NOMO-1 treated with DMSO at 0.1 percent for 48 hours (cell line): ENCODE measurements around the gene MED13L.
"Not testable (repeated sequence)": the region's sequence is repeated elsewhere in the genome, so short reads cannot be mapped to it uniquely, and the experiment has no call there.

Experiments used
- DNase-seq: peaks from one replicate; lab custom pipeline; 2025; ENCODE audit not compliant: unreplicated experiment; lab: John Stamatoyannopoulos, UW

The MED13L gene

DNA sequence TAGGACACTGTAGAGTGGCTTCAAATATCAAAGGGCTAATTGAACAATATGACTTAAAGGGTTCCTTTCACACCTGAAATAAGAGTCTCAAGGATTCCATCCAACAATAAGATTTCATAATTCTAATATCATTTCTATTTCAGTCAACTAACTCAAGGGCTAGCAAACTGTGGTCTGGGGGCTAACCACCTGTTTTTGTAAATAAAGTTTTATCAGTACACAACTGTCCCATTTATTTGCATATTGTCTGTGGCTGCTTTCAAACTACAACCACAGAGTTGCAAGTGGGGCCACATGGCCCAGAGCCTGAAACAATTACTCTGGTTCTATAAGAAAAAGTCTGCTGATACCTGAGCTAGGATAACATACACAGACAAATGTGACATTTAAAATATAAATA lies 29.1 kb downstream of the MED13L start:
- no peak for DNase-seq

DNA sequence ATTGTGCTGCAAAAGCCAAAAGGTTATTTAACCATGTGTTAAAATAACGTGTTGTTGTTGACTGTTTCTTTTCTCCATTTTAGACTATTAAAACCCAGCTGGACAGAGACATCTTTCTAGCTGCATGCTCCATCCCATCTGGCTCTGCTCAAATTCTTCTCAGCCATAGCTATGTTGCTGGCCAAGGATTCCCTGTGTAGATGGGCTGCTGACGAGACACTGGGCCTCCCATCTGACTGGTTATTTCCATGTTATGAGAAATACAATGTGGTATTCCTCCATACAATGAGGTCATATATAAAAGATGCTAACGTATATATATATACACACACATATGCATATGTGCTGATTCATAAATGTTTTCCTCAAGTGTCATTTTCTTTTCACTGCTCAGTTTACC lies 30.1 kb downstream of the MED13L start:
- DNase-seq = no peak

DNA sequence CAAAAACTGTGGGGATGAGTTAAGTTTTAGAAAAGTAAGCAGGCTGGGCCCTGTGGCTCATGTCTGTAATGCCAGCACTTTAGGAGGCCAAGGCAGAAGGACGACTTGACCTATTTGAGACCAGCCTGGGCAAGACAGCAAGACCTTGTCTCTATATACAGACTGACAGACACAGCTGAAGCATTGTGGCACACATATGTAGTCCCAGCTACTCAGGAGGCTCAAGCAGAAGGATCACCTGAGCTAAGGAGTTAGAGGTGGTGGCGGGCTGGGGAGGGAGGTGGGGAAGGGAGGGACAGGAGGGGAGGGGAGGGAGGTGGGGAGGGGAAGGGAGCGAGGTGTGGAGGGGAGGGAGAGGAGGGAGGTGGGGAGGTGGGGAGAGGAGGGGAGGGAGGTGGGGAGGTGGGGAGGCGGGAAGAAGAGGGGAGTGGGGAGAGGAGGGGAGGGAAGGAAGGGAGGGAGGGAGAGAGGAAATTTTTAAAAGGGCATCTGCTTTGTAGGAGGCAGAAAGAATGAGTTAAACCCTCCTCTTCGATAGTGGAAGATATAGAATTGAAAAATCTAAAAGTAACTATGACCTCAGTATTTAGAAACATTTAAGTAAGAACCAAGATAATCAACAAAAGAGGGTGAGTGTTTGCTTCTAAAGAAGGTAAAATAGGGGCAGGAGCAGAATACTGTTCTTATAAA lies 30.9 kb downstream of the MED13L start:
- DNase-seq = no peak

DNA sequence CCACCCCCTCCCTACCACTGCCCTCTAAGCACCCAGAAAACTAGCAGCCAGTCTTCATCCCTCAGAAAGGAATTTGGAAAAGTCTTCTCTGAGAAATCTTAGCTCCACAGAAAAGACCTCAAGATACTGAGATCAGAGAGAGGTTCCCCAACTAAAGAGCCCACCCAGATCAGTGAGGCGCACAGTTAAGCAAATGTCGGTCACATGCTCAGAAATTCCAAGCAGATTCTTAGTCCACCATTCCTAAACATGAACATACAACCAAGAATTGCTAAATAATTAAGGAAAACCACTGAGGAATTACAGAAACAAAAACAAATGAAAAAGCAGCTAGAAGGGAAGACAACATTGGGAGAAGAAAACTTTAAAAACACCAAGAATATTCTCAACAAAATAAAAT lies 32.3 kb downstream of the MED13L start:
- no peak for DNase-seq

DNA sequence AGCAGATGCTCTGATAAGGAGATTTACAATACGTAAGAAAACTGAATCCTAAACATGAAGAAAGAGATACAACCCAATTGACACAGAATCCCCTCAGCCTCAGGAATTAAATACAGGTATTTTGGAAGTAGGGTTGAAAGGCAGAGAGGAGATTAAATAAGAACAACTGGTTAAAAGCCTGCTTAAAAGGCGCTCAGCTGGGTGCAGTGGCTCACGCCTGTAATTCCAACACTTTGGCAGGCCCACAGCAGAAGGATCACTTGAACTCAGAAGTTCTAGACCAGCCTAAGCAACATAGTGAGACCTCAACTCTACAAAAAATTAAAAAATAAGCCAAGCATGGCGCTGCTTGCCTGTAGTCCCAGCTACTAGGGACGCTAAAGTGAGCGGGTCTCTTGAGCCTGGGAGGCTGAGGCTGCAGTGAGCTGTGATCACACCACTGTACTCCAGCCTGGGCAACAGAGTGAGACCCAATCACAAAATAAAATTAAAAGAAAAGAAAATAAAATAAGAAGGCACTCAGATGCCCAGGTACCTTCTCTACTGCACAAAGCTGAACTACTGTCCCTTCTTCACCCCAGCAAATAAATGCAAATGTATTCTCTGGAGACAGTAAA lies 32.9 kb downstream of the MED13L start:
- no peak for DNase-seq

DNA sequence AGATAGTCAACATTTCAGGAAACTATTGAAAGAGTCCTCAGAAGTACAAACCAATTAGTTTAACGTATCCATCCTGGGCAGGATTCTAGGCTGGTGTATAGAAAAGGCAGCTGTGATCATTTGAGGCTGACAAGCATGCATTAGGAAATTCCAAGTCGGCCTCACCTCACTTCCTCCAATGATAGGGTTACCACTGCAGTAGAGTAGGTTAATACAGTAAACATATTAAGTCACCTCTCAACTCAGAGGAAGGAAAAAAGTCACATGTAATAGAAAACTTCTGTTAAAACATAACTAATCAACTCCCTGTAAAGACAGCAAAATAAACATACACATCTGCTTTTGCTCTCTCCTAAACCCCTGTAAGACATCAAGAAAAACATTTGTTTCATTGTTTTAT lies 33.5 kb downstream of the MED13L start:
- DNase-seq = peak; percentile 23

DNA sequence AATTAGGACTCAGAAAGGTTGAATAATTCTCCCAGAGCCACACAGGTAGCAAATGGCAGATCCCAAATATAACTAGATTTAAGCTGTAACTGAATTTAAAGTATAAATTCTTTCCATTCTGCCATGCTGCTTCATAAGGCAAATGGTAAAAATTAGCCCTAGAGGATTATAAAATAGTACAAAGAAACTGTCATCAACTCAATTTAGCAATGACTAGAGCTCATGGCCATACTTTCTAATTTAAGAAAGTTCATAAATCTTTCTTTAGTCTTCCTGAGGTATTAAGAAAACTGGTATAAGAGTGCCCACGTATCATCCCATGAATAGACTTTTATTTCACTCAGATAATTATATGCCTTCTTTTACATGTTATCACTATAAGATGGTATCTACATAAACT lies 34.8 kb downstream of the MED13L start:
- no peak for DNase-seq

DNA sequence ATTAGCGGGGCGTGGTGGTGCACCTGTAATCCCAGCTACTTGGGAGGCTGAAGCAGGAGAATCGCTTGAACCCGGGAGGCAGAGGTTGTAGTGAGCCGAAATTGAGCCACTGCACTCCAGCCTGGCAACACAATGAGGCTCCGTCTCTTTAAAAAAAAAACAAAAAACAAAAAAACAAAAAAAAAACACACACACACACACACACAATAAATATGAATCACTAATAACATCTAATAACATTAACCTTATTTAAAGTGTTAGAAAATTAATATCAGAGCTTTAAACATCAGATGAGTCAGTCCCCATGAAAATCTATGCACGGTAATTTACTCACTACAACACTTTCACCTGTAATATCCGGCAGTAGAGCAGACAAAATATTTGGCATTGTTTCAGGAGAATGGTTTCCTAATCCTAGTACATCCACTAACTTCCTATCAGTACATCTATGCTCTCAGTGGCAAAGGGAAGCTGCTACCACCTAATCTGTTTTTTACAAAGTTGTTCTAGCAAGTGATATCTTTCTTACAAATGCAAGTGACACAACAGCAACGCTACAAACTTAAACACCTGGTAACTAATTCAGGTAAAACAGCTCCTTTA lies 36.2 kb downstream of the MED13L start:
- DNase-seq = no peak

DNA sequence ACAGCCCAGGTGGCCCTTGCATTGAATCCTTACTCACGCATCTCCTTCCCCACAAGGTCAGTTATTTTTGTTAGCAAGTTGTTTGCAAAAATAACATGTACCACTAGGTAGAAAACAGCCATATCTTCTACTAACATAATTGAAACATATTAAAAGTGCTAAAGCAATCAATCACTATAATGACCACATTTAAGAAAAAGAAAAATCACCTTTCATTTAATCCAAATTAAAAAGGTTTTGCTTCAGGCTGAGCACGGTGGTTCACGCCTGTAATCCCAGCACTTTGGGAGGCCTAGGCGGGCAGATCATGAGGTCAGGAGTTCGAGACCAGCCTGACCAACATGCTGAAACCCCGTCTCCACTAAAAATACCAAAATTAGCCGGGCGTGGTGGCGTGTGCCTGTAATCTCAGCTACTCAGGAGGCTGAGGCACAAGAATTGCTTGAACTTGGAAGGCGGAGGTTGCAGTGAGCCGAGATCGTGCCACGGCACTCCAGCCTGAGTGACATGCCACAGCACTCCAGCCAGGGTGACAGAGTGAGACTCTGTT lies 38.8 kb downstream of the MED13L start:
- not testable (repeated sequence) for DNase-seq

DNA sequence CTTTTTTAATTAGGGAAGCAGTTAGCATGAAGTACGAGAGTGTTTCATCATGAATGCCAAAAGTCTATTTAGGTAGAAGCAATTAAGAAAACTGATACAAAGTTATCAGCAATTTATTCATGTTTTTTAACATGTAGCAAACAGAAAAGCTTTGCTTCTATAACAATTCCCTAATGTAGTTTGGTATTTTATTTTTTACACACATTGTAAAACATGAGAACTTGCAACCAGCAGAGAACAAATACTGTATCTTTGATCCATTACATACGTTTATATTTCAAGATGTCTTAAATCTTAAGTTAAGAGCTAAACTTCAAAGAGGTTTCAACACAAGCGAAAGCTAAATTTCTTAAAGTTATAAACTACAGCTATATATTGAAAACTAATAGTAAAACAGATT lies 39.3 kb downstream of the MED13L start:
- DNase-seq = no peak

DNA sequence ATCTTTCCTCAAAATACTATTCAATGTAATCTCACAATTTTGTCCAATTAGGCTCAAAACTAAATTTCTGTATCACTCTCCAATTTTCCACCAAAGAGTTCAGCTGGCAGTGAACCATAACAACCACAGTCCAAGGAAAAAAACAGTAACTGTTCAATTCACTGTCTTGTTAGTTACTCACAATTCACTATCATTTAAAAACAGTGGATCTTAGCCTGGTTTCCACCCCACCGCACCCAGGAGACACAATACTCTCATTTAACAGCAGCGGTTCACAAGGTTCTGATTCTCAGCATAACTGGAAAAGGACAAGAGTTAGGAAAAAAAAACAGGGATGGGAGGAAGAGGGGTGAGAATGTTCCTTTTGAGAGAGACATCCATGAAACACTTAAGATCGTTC lies 40.5 kb downstream of the MED13L start:
- DNase-seq = no peak

DNA sequence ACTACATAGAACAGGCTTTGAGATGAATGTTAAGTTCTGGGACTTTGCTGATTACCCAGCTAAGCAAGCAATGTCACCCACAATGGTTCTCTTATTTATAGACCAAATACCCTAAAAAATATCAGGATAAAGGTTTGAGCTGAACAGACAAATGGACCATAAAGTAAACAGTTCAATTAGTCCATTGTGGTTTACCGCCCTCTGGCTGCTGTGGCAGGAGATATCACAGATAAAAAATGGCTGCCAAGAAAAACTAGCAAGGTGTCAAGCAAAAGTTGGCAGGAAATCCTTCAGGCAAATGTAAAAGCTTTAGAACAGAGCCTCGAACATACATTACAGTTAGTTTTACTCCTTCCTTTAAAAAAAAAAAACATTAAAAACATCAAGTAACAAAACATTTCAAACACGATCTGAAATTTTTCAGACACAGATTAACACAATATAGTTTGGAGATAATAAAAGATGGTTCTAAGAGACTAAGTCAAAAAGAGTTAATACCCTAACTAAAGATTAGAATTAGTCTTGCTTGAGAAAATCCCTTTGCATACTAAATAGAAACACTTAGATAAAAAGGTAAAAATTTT lies 41.3 kb downstream of the MED13L start:
- DNase-seq = no peak

DNA sequence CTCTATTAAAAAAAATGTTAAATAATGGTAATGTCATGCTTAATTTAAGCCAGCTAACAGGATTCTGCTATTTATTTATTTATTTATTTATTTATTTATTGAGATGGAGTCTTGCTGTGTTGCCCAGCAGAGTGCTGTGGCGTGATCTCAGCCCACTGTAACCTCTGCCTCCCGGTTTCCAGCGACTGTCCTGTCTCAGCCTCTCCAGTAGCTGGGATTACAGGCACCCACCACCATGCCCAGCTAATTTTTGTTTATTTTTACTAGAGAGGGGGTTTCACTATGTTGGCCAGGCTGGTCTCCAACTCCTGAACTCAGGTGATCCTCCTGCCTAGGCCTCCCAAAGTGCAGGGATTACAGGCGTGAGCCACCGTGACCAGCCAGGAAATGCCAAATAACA lies 43.3 kb downstream of the MED13L start:
- not testable (repeated sequence) for DNase-seq

DNA sequence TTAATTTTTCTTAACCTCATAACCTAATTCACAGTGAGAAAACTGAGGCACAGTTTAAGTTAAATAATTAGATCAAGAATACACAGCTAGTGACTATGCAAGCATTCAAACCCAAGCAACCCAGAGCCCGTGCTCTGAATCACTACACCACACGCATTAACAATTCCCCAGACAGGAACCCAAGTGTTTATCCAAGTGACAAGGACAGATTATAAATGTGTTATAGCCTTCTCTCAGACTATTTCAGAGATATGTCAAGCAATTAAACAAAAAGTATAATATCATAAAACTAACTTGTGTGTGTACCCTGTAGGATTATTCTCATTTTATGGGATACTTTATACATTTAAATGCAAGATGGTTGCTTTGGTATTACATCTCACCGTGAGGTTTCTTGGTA lies 43.8 kb downstream of the MED13L start:
- no peak for DNase-seq

DNA sequence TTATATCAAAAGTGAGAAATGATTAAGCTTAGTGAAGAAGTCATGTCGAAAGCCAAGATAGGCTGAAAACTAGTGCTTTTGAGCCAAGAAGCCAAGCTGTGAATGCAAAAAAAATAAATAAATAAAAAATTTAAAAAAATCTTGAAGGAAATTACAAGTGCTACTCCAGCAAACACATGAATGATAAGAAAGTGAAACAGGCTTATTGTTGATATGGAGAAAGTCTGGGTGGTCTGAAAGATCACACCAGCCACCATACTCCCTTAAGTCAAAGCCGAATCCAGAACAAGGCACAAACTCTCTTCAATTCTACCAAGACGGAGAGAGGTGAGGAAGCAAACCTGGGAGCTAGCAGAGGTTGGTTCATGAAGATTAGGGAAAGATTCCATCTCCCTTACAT lies 49.7 kb downstream of the MED13L start:
- DNase-seq = no peak

DNA sequence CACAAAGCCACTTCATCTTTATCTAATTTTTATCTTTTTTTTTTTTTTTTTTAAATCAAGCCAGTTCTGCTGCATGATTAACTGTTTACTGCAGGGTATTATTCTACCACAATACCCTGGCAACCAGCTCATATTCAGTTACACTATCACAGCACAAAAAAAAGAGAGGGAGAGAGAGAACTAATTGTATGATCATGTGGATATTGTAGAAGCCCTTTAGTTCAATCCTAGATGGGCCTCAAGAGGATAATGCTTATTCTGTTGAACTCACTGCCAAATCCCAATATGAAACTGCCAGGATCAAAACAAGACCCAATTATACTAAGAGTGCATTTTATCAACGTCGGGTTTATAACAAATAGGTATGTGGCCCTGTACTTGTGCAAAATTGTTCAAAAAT lies 51.5 kb downstream of the MED13L start:
- DNase-seq = no peak

DNA sequence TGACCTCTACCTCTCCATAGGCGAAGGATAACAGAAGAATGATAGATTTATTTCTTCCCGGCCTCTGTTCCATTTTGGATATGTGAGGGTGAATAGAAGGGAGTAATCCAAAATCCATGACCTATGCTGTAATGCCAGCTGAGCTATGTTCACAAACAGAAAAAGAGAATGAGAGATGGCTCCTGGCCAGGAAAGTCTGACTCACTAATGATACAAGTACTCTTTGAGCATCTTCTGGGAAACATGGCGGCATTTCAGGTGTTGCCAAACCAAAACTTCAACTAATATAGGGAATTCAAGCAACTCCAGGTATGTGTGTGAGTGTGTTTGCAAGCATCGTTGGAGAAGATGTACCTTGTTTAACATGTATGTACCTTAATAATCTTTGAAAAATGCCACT lies 55.1 kb downstream of the MED13L start:
- DNase-seq = no peak

DNA sequence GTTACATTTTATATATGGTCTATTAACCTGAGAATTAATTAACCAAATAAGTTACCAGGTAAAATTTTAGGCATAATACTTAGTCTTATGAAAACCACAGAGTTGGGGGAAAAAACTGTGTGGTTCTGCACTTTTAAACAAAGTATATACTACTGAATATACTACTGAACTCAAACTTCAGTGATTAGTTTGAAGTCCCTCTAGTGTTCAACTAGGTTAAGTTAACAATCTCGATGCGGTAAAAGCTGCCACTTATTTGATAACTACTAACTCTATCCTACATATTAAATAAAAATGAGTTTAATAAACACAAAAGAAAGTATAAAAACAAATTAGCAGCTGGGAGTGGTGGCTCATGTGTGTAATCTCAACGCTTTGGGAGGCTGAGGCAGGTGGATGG lies 56.7 kb downstream of the MED13L start:
- no peak for DNase-seq

DNA sequence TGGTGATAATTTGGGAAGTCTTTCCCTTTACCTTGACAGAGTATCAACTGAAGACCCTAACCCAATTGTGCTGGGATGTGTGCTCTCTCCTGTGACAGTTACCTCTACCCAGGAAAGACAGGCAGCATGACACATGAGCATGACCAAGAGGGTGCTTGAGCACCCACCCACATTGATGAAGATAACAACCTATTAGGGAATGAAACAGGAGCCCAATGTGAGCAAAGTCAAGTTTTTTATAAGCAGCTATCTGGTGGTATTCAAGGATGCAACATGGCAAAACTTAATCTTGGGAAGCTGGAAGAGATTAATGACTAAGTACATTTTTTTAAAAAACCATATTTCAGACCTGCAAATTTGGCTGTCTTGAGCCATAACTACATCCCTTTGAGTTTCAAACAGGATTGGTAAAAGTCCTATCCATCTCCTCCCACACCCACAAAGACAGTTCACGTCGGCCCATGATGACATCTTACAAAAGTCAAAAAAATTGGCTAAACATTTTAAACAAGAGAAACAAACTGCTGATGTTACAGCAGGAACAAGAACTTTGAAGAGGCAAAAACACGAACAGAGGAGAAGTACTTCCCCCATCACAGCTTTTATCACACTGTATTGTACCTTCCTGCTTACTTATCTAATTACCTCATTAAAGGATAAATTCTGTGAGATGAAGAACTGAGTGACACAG lies 60.3 kb downstream of the MED13L start:
- no peak for DNase-seq

DNA sequence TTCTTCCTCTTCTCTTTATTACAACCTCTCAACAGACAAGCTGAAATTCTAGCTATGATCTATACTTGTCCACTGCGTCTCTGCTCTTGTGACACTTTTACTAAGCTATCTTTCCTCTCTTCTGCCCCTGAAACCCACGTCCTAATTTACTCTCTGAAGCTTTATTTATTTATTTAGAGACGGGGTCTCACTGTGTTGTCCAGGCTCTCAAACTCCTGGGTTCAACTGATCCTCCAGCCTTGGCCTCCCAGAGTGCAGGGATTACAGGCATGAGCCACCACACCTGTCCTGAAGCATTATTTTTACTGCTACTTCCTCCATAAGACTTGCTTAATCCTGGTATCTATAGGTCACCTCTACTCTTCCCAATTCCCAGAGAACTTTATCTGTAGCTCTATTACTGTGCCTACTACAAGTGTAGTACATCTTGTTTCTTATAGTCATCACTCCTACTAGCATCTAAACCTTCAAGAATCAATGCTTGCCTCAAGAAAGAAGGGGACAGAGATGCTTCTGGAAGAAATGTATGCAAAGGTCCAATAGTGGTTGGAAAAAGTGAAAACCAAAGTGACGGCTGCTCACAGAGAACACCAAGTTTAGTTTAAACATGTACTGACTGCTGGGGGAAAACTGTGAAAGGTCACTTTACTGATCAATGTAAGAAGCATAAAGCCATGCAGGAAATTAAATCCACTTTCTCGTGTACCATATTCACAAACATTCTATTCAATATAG lies 61.3 kb downstream of the MED13L start:
- no peak for DNase-seq

DNA sequence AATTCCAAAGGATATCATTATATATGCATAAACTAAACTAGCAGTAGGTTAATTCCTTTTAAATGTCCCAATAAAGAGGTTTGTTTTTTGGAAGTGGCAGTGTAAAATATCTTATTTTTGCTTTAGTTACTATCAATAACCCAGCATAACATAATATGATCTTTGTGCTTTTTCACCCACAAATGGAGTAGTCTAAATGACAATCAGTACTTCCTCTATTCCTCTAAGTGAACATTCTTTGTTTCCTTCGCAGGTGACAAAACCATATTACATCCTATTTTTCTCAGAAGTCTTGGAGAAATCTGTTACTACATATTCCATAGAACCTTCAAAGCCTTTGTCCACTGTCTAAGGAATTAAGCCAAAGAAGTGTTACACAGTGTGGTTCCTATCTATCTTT lies 62.5 kb downstream of the MED13L start:
- peak; percentile 23 for DNase-seq
